Effector CD4-positive, alpha-beta T cell (primary cell): ENCODE results near the gene COL5A1.

ENCODE experiments used
- DNase-seq: peaks from one replicate; pipeline ENCODE4 v3.0.0-alpha.2; 2020

The COL5A1 gene

GRCh38 chr9:134730011-134730760, 88.6 kb downstream of the COL5A1 start:
- DNase-seq = no peak

DNA sequence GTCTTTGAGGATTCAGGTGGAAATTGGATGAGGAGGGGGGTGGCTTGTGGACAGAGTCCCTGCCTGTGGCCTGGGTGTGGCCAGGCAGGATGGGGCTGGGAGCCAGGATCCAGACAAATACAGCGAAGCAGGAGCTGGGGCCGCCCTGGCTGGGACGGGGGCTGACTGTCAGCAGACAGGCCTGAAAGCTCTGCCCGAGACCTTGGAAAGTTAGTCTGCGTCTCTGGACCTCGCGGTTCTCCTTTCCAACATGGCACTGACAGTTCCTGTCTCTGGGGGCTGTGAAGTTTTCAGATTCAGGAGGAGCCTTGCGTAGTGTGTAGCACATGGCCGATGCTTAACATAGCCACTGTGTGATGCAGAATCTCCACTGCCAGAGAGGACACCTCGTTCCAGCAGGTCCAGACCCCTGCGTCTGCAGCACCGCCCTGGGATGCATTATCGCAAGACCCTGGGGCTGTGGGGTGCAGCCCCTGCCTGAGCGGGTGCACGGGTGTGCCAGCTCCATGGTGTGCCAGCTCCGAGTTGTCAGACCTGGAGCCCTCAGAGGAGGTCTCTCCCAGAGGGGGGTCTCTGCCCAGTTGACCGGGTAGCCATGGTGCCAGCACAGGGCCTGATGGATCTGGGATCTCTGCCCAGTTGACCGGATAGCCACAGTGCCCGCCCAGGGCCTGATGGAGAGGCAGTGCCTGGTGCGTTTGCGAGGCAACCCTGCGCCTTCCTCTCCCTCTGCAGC, 89.3 kb downstream of the COL5A1 start:
- no peak for DNase-seq

- no peak for DNase-seq
These were observed 90.1 kb downstream of the COL5A1 start for GRCh38 chr9:134731497-134732391.

- no peak for DNase-seq
These were observed 90.9 kb downstream of the COL5A1 start for GRCh38 chr9:134732392-134733110.

- DNase-seq = no peak
These were observed 92.1 kb downstream of the COL5A1 start for GRCh38 chr9:134733480-134734232.

- DNase-seq = no peak
These were observed 92.7 kb downstream of the COL5A1 start for GRCh38 chr9:134734270-134734669.

GRCh38 chr9:134735441-134736175, 94.0 kb downstream of the COL5A1 start:
- no peak for DNase-seq

DNA sequence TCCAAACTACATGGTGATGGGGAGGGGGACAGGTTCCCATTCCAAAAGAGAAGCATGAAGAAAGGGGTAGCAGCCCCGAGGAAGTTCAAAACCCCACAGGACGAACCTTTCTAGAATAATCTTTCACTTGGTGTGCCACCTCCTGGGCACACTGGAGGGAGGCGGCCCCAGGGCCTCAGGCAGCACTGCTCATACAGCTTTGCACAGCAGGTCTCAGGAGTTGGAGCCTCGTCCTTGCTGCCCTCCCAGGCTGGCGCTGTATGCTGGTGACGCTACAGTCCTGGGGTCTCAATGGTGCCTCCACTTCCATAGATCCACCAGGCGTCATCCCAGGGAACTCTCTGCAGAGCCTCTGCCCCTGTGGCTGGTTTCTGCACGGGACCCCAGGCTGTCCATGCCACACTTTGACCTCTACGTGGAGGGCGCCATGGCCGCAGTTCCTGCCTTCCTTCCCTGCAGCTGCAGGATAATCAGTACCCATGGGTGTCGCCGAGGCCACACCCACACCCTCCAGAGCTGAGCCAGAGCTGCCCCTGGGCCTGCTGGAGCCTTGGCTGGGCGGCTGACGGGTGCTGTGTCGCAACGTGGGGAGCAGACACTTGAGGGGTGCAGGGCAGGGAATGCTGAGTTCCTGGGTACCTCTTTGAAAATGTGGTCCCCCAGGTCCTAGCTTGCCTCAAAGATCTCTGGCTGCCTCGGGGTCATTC, 95.3 kb downstream of the COL5A1 start:
- DNase-seq = no peak

- no peak for DNase-seq
These were observed 96.4 kb downstream of the COL5A1 start for GRCh38 chr9:134737842-134738580.

DNA sequence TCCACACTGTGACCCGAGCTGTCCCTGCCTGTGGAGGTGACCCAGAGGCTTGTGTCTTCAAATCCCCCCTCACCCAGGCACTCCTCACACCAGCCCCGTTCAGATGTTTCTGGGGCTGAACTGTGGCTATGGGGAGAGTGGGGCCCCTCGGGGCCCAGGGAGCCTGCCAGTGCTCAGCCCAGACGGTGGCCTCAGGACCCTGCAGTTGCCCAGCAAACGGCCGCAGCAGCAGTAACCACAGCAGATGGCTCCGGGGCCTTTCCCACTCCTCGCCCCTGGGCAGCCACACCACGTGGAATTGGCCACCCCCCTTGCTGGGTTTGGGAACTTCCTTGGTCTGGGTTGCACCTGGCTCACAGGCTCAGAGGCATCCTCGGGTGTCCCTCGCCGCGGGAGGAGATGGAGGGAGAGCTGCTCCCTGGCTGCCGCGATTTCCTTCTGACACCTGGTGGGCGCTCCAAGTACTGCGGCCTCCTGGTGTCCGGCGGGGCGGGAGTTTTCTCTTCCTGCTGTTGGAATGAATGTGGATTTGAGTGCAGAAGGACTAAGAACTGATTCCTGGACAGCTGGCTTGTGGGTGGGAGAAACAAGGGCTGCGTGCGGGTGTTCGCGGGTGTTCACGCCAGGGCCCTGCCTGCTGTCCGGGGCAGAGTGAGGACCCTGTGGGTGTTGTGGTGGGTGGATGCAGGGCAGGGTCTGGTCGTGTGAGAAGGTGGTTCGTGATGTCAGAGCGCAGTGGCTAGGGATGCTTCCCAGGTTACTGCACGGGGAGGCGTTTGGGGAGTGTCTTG, 97.5 kb downstream of the COL5A1 start:
- DNase-seq = no peak

- DNase-seq = no peak
These were observed 98.0 kb downstream of the COL5A1 start for GRCh38 chr9:134739660-134739968.

- no peak for DNase-seq
These were observed 98.5 kb downstream of the COL5A1 start for GRCh38 chr9:134740071-134740470.

- DNase-seq = no peak
These were observed 100.2 kb downstream of the COL5A1 start for GRCh38 chr9:134741846-134742245.

DNA sequence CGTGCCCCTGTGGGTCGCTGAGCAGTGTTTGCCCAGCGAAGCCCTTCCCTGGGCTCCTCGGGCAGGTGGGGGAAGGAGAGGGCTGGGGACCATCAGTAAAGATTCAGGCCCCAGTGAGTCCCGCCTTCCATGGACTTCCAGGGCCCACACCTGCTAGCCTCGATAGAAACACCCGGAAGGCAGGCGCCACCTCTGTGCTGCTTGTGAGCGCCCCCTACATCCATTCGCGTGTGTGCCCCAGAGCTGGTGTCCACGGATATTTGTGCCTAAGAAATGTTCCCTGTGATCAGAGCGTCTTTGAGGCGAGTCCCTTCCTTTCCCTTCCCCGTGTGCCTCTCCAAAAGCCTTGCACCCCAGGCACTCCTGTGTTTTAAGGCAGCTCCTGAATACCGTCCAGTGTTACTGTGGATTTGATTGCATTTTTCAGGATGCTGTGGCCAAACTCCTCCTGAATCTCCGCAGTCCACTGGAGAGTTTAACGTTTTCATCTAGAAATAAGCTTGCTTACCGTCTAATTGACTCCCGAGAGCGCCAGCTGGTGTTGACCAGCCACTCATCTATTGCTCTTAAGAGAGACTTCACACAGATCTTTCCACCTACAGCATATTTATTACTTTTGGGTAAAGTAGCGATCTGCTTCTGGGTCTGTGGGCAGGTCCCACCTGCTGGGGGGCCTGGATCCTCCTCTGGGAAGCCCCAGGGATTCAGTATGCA, 101.4 kb downstream of the COL5A1 start:
- DNase-seq = no peak

GRCh38 chr9:134743853-134744252, 102.2 kb downstream of the COL5A1 start:
- no peak for DNase-seq

- no peak for DNase-seq
These were observed 103.0 kb downstream of the COL5A1 start for GRCh38 chr9:134744385-134745295.

DNA sequence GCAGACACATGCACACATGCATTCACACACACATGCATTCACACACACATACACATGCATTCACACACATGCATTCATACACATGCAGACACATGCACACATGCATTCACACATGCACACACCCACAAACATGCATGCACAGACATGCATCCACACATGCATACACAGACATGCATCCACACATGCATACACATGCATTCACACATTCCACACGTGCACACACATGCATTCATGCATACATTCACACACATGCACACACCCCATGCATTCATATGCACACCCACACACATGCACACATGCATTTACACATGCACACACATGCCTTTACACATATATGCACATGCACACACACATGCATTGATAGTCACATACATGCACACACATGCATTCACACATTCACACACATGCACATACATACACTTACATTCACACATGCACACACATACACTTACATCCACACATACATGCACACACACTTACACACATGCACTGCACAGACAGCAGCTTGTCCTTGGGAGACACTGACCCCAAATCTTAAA, 106.4 kb downstream of the COL5A1 start:
- no peak for DNase-seq
